GM19035 (cell line): ENCODE results near the gene IFITM5.

Experiments used
- ATAC-seq: cut with Tn5 transposase; IDR thresholded peaks from one replicate; pipeline ENCODE4 v1.9.1; 2021; ENCODE audit not compliant: unreplicated experiment

IFITM5 gene

GRCh38 chr11:285021-285893 lies 14.1 kb downstream of the IFITM5 start:
- ATAC-seq: no peak

- ATAC-seq: no peak
Measured at GRCh38 chr11:284105-285020, 15.0 kb downstream of the IFITM5 start.

DNA sequence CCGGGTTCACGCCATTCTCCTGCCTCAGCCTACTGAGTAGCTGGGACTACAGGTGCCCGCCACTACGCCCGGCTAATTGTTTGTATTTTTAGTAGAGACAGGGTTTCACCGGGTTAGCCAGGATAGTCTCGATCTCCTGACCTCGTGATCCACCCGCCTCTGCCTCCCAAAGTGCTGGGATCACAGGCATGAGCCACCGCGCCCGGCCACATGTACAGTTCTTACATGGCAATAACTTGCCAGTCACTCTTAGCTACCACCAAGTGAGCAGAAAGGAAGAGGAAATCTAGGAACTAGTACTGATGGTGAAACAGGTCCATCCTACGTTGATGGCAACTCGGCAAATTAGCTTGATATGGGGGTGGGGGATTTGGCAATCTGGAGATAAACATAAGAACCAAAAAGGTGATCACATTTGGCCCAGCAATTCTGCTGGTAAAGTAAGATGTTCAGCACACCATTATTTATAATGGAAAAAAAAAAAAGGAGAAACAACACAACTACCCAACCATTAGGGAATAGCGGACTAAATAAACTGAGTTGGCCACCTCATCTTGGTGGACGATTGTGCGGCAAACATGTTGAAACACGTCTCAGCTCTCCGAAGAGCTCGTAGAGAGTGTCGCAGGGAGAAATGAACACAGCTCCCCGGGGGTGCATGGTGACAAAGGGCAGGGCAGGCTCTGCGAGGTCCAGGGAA lies 15.8 kb downstream of the IFITM5 start:
- no peak for ATAC-seq

DNA sequence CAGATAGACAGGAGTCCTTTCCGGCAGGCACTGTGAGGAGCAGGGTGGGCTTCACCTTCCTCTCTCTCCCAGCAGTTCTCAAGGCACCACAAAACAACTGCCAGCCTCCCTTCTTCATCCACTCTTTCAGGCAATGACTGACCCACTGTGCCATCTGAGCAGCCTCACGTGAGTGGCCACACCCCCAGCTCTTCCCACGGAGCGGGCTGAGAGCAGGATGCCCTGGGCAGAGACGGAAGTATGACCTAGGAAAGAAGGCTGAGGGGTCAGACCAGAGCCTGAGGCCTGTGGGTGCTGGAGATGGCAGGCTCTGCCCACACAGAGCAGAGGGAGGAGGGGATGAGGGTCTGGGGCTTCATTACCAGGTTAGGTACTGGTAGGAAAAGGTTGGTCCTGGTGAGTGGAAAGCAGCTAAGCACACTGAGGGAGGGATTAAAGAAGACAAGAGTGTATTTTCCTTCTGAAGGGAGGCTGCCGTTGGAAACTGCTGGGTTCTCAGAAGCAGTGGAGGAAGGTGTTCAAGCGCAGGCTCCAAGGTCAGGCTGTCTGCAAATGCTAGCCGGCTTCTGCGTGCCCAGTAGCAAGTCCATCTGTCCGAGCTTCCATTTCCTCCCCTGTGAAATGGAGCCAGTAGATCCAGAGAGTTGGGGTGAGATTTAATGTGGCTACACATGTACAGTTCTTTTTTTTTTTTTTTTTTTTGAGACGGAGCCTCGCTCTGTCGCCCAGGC lies 16.5 kb downstream of the IFITM5 start:
- no peak for ATAC-seq

GRCh38 chr11:282171-282570 lies 17.2 kb downstream of the IFITM5 start:
- ATAC-seq: no peak

- ATAC-seq: no peak
Measured at GRCh38 chr11:281486-282161, 17.7 kb downstream of the IFITM5 start.

DNA sequence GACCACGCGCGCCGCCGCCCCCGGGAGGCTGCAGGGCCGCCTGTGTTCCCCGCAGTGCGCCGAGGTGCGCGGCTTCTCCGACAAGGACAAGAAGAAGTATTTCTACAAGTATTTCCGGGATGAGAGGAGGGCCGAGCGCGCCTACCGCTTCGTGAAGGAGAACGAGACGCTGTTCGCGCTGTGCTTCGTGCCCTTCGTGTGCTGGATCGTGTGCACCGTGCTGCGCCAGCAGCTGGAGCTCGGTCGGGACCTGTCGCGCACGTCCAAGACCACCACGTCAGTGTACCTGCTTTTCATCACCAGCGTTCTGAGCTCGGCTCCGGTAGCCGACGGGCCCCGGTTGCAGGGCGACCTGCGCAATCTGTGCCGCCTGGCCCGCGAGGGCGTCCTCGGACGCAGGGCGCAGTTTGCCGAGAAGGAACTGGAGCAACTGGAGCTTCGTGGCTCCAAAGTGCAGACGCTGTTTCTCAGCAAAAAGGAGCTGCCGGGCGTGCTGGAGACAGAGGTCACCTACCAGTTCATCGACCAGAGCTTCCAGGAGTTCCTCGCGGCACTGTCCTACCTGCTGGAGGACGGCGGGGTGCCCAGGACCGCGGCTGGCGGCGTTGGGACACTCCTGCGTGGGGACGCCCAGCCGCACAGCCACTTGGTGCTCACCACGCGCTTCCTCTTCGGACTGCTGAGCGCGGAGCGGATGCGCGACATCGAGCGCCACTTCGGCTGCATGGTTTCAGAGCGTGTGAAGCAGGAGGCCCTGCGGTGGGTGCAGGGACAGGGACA lies 18.4 kb downstream of the IFITM5 start:
- no peak for ATAC-seq

DNA sequence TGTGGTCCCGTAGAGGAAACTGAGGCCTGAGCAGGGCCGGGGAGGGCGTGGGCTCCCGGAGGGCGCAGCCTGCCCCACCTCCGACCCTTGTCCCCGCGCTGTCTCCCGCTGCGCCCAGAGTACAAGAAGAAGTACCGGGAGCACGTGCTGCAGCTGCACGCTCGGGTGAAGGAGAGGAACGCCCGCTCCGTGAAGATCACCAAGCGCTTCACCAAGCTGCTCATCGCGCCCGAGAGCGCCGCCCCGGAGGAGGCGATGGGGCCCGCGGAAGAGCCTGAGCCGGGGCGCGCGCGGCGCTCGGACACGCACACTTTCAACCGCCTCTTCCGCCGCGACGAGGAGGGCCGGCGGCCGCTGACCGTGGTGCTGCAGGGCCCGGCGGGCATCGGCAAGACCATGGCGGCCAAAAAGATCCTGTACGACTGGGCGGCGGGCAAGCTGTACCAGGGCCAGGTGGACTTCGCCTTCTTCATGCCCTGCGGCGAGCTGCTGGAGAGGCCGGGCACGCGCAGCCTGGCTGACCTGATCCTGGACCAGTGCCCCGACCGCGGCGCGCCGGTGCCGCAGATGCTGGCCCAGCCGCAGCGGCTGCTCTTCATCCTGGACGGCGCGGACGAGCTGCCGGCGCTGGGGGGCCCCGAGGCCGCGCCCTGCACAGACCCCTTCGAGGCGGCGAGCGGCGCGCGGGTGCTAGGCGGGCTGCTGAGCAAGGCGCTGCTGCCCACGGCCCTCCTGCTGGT lies 19.2 kb downstream of the IFITM5 start:
- no peak for ATAC-seq

DNA sequence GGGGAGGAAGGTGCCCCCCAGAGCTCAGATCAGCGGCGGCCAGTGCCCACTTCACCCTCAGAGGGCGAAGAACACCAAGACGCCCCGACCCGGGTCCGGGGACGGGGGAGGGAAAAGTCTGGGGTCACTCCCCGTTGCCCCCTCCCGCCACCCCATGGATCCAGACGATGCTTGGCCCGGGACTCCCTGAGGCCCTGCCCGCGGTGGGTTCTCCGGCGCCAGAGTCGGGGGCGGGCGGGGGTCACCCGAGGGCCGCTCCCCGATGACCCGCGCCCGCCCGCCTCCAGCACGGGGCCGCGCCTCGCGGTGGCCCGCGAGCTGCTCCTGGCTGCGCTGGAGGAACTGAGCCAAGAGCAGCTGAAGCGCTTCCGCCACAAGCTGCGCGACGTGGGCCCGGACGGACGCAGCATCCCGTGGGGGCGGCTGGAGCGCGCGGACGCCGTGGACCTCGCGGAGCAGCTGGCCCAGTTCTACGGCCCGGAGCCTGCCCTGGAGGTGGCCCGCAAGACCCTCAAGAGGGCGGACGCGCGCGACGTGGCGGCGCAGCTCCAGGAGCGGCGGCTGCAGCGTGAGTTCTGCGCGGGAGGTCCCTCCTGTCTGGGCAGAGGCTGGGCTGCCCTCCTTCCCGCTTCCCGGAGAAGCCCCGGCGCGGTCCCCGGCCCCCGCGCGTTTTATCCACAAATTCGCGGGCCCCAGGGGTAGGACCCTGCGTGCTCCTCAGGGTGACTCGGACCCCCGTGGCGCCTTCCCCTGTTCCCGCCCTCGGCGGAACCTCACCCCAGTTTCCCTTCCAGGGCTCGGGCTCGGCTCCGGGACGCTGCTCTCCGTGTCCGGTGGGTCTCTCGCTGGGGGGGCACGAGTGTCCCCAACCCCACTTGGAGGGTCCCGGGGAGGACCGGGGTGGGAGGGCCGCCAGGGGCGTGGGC lies 20.0 kb downstream of the IFITM5 start:
- no peak for ATAC-seq

DNA sequence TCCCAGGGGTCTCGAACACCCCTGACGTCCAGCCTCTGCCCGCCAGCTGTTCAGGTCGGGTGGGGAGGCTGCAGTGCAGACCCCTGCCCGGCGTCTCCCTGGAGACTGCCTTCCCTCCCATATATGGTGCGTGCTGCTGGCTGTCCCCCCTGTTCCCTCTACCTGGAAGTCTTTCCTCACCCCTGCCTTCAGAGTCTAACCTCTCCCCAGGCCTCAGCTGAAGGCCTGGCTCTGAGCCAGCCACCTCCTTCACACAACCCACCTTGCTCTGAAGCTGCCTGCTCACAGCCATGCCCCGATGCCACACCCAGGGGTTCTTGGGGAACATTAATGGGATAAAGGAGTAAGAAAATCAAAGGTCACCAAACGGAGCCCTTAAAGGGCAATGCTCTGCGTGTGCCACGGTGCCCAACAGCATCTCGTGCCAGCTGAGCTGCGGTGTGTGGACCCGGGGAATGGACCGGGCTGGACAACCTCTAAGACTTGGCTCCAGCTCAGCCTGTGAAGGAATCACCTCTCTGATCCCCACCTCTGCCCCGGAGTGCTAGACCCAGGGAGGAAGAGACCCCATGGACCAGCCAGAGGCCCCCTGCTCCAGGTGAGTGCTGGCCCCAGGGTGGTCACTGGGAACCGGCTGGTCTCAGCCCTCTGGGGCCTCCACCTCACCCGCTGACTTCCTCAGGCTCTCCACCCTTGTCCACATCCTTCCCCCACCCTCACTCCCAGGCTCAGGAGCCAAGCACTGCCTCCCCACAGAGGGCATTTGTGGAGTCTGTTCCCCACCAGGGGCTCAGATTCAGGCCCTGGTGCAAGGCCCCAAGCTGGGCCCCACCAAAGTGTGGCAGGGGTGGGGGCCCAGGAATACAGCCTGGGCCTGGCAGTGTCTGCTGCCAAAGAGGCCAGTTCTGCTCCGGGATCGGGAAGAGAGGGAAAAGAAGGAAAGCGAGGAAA lies 21.1 kb downstream of the IFITM5 start, which contains the start of gene NLRP6:
TSS of gene NLRP6 (plus strand) at position 407 of the 951 bp plus-strand sequence. CDS start at position 570, 163 bp downstream.
- no peak for ATAC-seq

DNA sequence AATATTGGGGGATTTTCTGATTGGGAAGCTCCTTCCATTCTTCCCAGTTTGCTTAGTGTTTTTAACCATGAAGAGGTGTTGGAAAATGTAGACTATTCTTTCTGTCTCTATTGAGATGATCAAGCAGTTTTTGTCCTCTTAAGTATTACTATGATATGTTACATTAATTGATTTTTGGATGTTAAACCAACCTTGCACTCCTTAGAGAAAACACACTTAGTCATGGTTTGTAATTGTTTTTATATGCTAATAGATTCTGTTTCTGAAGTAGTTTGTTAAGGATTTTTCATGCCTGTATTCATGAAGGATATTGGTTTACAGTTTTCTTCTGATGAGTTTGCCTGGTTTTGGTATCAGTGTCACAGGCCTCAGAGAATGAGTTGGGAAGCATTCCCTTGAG lies 23.1 kb downstream of the IFITM5 start:
- ATAC-seq: no peak

DNA sequence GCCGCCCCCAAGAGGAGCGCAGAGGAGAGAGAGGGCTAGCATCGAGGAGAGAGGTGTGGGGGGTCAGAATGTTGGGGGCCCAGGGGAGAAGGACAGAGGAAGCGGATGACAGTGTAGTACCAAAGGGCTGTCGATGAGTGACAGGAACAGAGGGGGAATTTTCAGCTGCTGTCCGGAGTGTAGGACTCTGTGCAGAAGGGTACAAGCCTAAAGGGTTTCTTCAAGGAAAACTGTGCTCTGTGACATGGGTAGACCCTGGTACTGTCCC lies 26.5 kb downstream of the IFITM5 start:
- no peak for ATAC-seq

GRCh38 chr11:272195-272930 lies 27.0 kb downstream of the IFITM5 start:
- ATAC-seq: no peak

GRCh38 chr11:271319-271715 lies 28.0 kb downstream of the IFITM5 start:
- no peak for ATAC-seq

DNA sequence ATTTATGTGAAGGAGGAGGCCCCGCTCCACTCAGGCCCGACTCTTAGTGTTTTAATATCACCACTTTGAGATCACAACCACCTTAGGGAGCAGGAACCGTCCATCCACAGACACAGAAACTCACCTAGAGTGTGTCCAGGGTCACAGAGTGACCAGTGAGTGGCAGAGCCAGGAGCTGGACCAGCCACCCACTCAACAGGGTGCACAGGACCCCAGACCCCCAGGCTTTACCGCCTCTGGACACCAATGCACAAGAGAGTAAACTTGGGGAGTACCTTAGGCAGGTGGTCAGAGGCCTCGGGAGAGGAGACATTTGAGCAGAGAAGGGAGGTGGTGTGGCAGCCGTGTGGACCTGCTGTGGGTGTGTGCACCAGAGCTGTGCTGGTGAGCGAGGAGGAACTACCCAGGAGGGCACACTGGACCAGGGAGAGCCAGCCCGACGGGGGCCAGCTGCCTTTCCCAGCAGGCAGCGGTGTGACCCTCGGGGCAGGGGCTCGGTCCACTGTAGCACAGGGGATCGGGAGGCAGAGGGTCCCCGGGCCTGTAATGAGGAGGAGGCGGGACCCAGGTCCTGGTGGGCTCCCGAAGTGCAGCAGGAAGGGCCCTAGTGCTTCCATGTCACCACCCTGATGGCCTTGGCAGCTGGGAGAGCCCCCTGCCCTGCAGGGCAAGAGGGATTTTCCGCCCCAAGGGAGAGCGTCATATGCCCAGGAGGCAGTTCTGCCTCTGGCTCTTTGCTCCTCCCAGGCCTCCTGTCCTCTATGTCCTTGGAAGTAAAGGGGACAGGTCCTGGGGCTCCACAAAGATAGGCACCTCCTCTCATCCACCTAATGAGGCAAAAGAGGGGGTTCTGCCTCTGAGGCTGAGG lies 28.6 kb downstream of the IFITM5 start:
- no peak for ATAC-seq
